AG08396 (cell line): Measurements from ENCODE around the gene ATF7IP.
"Not testable (repeated sequence)": the region's sequence is repeated elsewhere in the genome, so short reads cannot be mapped to it uniquely, and the experiment has no call there.

ENCODE experiments used
- DNase-seq: peaks from one replicate; pipeline ENCODE4 v3.0.0; 2012; ENCODE audit warnings: low spot score, mixed read lengths

ATF7IP gene

DNA sequence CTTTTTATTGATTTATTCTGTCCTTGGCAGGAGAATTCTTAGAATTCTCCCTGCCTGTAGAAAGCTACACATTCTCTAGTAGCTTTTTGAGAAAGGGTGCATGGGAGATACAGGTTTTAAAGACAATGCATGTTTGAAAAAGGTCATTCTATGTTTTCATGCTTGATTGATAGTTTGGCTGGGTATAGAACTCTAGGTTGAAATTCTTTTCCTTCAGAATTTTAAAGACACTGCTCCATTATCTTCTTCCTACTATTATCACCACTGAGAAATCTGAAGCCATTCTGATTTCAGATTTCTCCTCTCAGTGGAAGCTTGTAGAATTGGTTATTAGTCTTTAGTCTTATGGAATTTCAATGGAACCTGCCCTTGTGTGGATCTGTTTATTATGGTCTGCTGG is 14.0 kb downstream of the ATF7IP start:
- no peak for DNase-seq

- DNase-seq: peak; percentile 44
These were observed 19.5 kb downstream of the ATF7IP start for GRCh38 chr12:14384783-14385638.

GRCh38 chr12:14387219-14387871 is 21.9 kb downstream of the ATF7IP start:
- no peak for DNase-seq

GRCh38 chr12:14390449-14390848 is 25.0 kb downstream of the ATF7IP start:
- DNase-seq: no peak

DNA sequence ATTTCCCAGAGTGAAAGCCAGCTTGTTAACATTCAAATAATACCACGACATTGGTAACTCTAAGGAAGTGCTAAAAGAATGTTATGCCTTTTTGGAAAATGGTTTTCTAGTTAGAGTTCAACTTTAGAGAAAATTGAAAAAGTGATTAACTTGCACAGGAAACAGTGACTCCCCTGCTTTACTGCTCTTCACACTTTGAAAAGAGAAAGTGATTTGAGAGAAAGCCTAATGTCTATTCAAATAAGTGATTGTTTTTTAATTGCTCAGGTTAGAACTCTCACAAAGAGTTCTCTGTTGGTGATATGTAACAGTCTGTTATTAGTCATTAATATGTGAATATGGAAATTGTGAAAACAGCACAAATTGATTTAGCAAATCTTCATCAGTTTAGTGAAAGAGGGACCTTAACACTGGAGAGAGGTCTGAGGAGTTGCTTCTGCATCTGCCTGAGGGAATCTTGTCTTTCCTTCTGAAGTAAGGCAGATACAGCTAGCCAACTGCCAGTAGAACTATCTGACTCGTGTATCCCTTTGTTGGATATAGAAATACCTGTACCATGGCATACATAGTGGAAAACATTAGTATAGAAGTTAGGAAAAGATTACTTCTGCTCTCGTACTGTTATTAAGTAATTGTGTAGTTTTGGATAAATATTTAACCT is 25.5 kb downstream of the ATF7IP start:
- DNase-seq: no peak

DNA sequence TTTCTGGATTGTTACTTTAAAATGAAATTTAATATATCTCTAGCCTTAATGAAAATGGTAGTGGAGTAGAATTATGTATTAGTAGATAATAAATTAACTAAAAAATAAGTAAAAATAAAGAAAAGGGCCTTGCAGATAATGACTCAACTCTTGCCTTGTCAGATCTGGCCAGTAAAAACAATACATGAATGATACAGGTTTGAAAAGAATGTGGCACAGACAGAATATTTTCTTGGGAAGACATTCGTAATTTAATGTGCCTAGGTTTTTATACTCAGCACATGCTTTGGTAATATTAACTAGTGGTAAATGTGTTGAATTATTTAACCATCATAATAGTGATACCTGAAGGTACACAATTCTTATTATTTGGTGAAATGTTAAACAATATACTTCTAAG is 28.3 kb downstream of the ATF7IP start:
- DNase-seq: no peak

DNA sequence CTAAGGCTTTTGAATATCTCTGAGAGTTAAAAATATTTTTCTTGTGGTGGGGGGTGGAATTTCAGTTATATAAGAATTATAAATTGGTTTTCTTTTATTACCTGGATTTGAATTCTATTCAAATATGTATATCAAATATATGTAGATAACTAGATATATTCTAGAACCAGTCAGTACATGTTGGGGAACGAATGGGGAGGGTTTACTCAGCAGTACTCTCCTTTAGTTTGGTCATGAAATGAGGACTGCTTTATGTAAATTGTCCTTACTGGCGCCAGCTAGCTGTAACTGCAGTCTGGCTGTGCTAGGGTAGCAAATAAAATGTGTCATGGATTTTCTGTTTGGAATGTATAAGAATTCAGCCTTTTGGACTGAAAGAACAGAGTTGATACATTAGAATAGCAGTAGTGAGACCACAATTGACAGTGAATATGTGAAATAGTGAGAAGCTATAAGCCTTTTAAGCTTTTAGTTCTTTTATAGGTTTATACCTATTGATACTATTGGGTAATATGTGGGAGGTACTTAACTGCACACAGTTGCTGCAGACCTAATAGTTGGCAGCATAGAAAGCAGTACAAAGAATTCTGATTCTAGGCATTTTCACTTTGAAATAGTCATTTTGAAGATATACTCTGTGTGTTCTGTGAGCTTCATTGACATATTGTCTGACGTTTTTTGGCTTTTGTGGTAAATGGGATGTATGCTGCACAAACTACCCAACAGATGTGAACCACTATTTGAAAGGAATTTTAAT is 29.0 kb downstream of the ATF7IP start:
- DNase-seq: peak; percentile 14

DNA sequence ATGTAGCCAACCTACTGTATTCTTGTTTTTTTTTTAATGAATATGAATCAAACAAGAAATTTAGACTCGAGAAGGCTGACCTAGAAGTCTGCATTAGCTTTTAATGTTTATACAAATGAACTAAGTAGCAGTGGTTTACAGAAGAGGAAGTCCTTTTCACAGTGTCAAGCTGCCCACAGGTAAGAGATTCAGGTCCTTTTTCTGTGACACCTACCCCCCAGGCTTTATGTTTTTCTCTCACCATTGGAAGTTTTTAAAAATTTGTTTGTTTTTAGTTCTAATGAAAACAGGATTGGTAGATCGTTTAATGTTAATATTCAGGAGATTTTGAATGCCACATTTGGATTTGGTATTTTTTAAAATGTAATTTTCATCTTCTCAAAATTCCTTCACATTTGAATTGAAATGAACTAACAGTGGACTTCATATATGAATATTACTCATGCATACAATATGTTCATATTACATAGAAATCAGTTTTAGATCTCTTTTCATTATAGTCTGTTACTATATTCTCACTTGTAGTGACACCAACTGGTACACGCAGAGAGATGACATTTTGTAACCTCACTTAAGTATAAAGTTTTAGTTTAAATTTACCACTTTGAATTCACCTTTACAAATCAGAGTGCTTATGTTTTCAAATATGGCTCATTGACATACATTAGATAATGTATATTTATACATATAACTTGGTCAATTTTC is 29.7 kb downstream of the ATF7IP start:
- DNase-seq: no peak

DNA sequence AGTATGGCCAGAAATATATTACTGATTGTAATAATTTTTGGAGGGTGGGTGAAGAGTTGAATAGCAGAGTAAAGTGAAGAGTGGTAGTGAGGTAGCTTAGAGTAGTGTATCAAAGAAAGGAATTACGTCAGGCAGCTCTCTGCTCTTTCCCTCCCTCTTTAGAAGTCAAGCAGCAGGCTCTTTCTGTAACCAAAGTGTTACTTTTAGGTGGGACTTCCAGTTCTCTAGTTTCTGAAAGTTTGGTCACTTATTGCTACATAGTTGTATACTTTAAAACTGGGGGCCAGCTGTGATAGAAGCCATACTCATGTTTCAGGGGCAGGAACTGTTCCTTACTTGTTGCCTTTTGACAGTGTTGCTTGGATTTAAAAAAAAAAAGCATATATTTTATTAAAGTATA is 30.6 kb downstream of the ATF7IP start:
- no peak for DNase-seq

DNA sequence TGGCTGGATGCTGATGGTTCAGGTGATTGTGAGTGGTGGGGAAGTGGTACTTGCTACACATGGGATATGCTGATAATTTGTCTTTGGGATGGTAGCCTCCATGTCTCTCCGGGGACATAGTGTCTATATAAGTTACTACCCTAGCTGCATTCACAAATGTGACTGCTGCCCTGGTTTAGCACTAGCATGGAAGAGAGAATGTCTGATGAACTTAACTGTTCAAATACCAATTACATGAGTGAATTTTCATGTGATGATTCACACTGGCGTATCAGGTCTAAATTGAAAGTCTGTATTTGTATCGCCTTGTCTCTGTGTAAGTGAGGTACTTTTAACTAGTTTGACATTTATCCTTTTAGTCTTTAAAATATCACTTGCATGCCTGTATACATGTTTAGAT is 34.4 kb downstream of the ATF7IP start:
- DNase-seq: no peak

DNA sequence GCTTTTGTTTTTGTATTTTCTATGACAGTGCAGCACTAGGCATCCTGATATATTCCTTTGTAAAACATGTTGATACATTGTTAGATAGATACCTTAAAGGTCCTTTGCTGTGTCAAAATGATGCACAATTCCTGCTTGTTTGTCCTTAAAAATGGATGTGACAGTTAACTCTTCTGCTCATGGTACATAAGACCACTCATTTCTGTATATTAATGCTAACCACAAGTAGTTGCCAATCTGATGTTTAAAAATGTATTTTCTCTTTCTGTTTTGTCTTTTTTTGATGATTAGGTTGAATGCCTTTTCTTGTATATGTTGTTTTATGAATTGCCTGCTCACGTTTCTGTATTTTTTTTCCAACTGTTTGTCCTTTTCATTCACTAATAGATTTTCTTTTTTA is 35.1 kb downstream of the ATF7IP start:
- DNase-seq: no peak

DNA sequence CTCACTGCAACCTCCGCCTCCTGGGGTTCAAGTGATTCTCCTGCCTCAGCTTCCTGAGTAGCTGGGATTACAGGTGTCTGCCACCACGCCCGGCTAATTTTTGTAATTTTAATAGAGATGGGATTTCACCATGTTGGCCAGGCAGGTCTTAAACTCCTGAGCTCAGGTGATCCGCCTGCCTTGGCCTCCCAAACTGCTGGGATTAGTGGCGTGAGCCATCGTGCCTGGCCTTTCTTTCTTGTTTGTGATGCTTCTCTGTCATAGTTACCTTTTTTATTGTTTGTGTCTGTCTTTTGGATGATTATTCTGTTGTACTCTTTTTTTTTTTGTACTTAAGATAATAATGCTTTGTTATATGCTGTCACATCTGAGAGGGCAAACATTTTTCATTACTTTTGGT is 35.8 kb downstream of the ATF7IP start:
- not testable (repeated sequence) for DNase-seq

GRCh38 chr12:14402697-14403096 is 37.2 kb downstream of the ATF7IP start:
- no peak for DNase-seq

- DNase-seq: no peak
These were observed 37.8 kb downstream of the ATF7IP start for GRCh38 chr12:14403293-14403692.

- DNase-seq: peak; percentile 39
These were observed 38.3 kb downstream of the ATF7IP start for GRCh38 chr12:14403711-14404196.

- DNase-seq: not testable (repeated sequence)
These were observed 39.9 kb downstream of the ATF7IP start for GRCh38 chr12:14405407-14405806.

GRCh38 chr12:14408208-14408607 is 42.7 kb downstream of the ATF7IP start:
- DNase-seq: no peak

DNA sequence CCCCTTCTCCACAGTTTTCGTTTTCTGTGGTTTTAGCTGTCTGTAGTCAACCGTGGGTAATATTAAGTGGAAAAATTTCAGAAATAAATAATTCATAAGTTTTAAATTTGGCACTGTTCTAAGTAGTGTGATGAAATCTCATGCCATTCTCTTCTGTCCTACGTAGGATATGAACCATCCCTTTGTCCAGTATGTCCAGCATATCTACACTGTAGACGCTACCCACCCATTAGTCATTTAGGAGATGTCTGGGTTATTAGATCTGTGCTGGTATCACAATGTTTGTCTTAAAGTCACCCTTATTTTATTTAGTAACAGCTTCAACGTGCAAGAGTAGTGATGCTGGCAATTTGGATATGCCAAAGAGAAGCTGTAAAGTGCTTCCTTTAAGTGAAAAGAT is 44.7 kb downstream of the ATF7IP start:
- DNase-seq: no peak

DNA sequence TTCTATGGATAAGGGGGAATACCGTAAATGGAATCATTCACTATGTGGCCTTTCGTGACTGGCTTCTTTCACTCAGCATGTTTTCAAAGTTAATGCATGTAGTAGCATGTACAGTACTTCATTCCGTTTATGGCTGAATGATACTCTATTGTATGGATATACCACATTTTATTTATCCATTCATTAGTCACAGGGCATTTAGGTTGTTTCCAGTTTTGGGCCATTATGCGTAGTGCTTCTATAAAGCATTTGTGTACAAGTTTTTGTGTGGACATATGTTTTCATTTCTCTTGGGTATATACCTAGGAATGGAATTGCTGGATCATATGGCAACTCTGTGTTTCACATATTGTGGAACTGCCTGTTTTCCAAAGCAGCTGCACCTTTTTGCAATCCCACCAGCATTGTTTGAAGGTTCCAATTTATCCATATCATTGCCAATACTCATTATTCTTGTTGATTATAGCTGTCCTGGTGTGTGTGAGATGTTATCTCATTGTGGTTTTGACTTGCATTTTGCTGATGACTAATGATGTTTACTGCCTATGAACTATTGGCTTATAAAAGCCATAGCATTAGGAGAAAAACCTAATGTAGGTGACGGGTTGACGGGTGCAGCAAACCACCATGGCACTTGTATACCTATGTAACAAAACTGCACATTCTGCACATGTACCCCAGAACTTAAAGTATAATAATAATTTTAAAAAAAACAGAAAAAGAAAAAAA is 45.5 kb downstream of the ATF7IP start:
- no peak for DNase-seq

- DNase-seq: peak; percentile 53
These were observed 51.2 kb downstream of the ATF7IP start for GRCh38 chr12:14416658-14417057.

GRCh38 chr12:14417715-14418114 is 52.2 kb downstream of the ATF7IP start:
- DNase-seq: peak; percentile 70
